ENCODE measurements around the gene NUDT19.
A peak's percentile ranks its signal among the peaks of the same experiment; 100 is the strongest.
"Not testable (repeated sequence)": the region's sequence is repeated elsewhere in the genome, so short reads cannot be mapped to it uniquely, and the experiment has no call there.

NUDT19 gene

GRCh38 chr19:32682317-32682716, 9.3 kb upstream of the NUDT19 start:
- no peak overlapping the region for H3K4me3 ChIP-seq (ENCODE audit: low read depth, low read length)
- TF ChIP-seq, protein P1, sequence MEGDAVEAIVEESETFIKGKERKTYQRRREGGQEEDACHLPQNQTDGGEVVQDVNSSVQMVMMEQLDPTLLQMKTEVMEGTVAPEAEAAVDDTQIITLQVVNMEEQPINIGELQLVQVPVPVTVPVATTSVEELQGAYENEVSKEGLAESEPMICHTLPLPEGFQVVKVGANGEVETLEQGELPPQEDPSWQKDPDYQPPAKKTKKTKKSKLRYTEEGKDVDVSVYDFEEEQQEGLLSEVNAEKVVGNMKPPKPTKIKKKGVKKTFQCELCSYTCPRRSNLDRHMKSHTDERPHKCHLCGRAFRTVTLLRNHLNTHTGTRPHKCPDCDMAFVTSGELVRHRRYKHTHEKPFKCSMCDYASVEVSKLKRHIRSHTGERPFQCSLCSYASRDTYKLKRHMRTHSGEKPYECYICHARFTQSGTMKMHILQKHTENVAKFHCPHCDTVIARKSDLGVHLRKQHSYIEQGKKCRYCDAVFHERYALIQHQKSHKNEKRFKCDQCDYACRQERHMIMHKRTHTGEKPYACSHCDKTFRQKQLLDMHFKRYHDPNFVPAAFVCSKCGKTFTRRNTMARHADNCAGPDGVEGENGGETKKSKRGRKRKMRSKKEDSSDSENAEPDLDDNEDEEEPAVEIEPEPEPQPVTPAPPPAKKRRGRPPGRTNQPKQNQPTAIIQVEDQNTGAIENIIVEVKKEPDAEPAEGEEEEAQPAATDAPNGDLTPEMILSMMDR (IDR thresholded peaks at IDR 0.05; ENCODE audit: control insufficient read depth, extremely low read depth, insufficient read depth): no peak
- DNase-seq (ENCODE audit: low read depth): no peak

DNA sequence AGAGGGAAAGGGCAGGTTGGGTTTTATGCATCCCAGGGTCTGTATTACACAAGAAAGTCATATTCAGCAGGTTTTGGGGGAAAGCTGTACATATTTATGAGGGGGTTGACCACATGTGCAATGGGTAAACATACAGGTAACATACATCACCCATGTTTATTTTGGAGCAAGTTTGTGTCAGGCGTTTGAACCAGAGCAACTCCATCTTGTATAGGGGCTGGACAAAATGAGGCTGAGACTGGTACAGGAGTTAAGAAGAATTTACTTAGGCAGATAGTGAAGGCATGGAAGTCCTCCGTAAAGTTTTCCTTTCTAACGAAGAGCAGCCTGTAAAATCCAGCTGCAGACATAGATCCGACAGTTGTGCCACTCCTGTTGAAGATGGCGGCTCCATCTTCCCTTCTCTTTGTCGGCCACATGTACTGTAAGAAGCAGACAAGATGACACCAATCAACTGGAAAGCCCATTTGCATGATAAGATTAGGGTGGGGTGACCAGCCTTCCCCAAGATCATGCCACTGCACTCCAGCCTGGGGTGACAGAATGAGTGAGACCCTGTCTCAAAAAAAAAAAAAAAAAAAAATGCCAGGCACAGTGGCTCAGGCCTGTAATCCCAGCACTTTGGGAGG, 4.7 kb upstream of the NUDT19 start:
- TF ChIP-seq, protein P1 (IDR thresholded peaks at IDR 0.05; ENCODE audit: control insufficient read depth, extremely low read depth, insufficient read depth): no peak
- H3K4me3 ChIP-seq (ENCODE audit: low read depth, low read length): no peak overlapping the region
- DNase-seq (ENCODE audit: low read depth): no peak

- H3K4me3 ChIP-seq (ENCODE audit: low read depth, low read length): no peak overlapping the region
- no peak for DNase-seq (ENCODE audit: low read depth)
- TF ChIP-seq, protein P1 (IDR thresholded peaks at IDR 0.05; ENCODE audit: control insufficient read depth, extremely low read depth, insufficient read depth): no peak
Observed at GRCh38 chr19:32687681-32688080, 3.9 kb upstream of the NUDT19 start.

DNA sequence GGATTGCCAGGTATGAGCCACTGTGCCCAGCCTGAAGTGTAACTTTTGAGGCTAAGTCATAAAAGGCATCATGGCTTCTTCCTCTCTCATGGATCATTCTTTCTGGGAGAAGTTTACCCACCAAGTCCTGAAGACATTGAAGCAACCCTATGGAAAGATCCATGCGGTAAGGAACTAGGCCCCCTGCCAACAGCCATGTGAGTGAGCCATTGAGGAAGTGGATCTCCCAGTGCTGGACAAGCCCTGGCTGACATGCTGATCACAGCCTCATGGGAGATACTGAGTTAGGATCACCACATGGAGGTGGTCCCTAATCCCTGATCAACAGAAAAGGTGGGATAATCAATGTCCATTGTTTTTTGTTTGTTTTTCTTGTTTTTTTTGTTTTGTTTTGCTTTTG, 3.3 kb upstream of the NUDT19 start:
- TF ChIP-seq, protein P1 (IDR thresholded peaks at IDR 0.05; ENCODE audit: control insufficient read depth, extremely low read depth, insufficient read depth): no peak
- no peak for DNase-seq (ENCODE audit: low read depth)
- H3K4me3 ChIP-seq (ENCODE audit: low read depth, low read length): no peak overlapping the region

- H3K4me3 ChIP-seq (ENCODE audit: low read depth, low read length): peak overlapping the region; percentile 65
- DNase-seq (ENCODE audit: low read depth): no peak
- TF ChIP-seq, protein P1 (IDR thresholded peaks at IDR 0.05; ENCODE audit: control insufficient read depth, extremely low read depth, insufficient read depth): no peak
Observed at GRCh38 chr19:32691952-32692726, 518 bp downstream of the NUDT19 start.

- H3K4me3 ChIP-seq (ENCODE audit: low read depth, low read length): peak overlapping the region; percentile 65
- TF ChIP-seq, protein P1 (IDR thresholded peaks at IDR 0.05; ENCODE audit: control insufficient read depth, extremely low read depth, insufficient read depth): no peak
- no peak for DNase-seq (ENCODE audit: low read depth)
Observed at GRCh38 chr19:32692727-32693061, 1.1 kb downstream of the NUDT19 start.

DNA sequence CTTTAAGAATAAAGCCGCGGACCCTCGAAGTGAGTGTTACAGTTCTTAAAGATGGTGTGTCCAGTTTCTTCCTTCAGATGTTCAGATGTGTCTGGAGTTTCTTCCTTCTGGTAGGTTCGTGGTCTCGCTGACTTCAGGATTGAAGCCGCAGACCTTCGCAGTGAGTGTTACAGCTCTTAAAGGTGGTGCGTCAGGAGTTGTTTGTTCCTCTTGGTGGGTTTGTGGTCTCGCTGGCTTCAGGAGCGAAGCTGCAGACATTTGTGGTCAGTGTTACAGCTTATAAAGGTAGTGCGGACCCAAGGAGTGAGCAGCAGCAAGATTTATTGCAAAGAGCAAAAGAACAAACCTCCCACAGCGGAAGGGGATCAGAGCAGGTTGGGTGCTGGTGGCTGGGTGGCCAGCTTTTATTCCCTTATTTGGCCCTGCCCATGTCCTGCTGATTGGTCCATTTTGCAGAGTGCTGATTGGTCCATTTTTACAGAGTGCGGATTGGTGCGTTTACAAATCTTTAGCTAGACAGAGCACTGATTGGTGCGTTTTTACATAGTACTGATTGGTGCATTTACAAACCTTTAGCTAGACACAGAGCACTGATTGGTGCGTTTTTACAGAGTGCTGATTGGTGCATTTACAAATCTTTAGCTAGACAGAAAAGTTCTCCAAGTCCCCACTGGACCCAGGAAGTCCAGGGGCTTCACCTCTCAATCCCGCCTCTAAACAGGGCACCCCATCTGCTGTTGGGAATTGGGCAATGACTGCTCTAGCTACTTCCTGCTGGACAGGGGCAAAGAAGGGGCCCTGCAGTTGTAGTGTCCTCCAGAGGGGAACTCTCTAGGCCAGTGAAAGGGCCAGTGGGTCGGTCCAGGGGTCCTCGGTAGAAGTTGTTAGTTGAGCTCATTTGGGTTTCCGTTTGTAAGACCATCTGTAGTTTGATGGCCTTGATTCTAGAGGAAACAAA, 1.8 kb downstream of the NUDT19 start:
- not testable (repeated sequence) for DNase-seq (ENCODE audit: low read depth)
- H3K4me3 ChIP-seq (ENCODE audit: low read depth, low read length): peak overlapping the region; percentile 65

DNA sequence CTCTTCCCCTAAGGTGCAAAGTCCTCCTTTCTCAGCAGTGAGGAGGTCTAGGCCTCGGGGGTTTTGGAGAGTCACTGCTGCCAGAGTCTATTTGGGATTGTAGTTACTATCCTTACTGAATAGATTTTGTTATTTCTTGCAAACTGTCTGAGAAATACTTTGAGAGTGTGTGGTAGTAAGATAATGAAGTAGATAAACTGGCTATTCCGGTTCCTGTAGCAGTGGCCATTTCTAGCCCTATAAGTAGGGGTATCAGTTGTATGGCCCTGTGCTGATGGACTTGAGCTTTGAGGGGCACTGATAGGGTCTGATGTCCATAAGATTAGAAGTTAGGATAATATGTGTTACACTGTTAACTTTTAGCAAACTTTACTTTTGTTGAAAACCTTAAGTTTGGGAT, 2.7 kb downstream of the NUDT19 start:
- peak overlapping the region; percentile 65 for H3K4me3 ChIP-seq (ENCODE audit: low read depth, low read length)
- not testable (repeated sequence) for DNase-seq (ENCODE audit: low read depth)

GRCh38 chr19:32694851-32695250, 3.2 kb downstream of the NUDT19 start:
- DNase-seq (ENCODE audit: low read depth): not testable (repeated sequence)
- peak overlapping the region; percentile 65 for H3K4me3 ChIP-seq (ENCODE audit: low read depth, low read length)

GRCh38 chr19:32695506-32695905, 3.9 kb downstream of the NUDT19 start:
- DNase-seq (ENCODE audit: low read depth); H3K4me3 ChIP-seq (ENCODE audit: low read depth, low read length): not testable (repeated sequence)
